HG02852 (cell line): Measurements from ENCODE around the gene ZNF446.
"Not testable (repeated sequence)": the region's sequence is repeated elsewhere in the genome, so short reads cannot be mapped to it uniquely, and the experiment has no call there.

Experiments
- ATAC-seq: cut with Tn5 transposase; IDR thresholded peaks from one replicate; pipeline ENCODE4 v1.9.1; 2021; ENCODE audit warnings: mild to moderate bottlenecking, moderate library complexity; ENCODE audit not compliant: unreplicated experiment

Gene ZNF446

DNA sequence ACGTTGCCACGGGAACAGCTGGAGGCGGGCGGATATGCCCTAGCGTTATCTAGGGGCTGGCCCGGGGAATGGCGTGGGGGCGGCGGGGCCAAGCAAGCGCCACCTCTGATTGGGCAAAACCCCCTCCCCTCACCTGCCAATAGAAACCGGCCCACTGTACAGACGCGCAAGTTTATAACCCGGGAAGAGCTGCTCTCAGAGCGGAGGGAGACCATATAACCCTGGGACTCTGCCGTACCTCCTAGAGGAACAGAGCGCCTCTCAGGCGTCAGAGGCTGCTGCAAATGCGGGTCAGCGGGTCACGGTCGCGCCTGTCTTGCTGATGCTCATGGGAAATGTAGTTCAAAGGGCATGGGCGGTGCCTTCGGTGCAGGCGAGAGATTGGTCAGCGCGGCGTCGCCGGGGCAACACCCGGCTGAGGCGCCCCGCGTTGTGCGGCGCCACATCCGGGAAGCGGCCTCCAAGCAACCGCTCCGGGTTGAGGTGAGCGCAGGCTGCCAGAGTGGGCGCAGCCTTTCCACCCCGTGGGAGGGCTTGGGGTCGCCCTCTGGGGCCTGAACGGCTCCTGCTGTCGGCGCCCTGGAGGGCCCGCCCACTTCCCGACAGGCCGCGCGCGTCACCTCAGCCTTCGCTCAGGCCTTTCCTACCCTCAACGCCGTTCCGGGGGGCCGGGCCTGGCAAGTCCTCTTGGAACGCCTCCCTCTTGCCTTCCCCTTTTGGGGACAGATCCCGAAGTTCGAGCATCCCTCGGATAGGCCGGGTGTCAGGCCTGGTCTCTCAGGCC lies at the start of gene ZNF446:
ZNF446 (plus strand) TSS at position 639 of the 784 bp plus-strand sequence. CDS start 867 bp downstream, outside the sequence.
- peak; percentile 85 for ATAC-seq

DNA sequence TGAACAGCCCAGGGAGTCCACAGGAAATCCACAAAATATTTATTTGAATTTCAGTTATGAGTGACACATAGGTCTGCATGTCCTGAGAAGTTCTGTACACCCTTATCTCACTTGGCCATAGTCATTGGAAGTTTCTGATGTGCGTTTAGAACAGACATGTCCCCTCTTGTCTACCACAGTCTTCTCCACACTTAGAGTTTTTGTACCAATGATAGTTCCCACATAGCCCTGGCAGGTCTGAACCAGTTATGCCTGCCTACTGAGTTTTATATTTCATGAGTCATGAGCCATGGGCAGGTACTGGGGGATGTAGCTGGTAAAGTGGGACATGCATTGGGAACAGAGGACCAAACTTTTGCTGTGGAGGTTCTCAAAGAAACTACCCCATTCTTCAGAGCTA lies 47.5 kb upstream of the ZNF446 start:
- no peak for ATAC-seq

DNA sequence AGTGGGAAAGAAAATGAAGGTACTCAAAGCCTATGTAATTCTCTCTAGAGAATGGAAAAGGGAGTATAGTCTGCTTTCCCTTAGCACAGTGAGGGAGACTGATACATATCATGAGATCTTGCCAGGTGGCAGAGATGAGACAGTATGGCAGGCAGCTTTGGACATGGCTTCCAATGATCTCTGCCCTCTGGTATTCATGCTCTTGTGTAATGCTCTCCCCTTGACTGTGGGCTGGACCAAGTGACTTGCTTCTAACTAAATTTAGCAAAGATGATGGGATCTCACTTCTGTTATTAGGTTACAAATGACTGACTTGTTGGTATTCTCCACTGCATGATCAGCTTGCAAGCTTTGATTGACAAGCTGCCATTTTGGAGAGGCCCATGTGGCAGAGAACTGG lies 46.4 kb upstream of the ZNF446 start:
- no peak for ATAC-seq

- no peak for ATAC-seq
These were observed 41.9 kb upstream of the ZNF446 start for GRCh38 chr19:58434217-58434616.

DNA sequence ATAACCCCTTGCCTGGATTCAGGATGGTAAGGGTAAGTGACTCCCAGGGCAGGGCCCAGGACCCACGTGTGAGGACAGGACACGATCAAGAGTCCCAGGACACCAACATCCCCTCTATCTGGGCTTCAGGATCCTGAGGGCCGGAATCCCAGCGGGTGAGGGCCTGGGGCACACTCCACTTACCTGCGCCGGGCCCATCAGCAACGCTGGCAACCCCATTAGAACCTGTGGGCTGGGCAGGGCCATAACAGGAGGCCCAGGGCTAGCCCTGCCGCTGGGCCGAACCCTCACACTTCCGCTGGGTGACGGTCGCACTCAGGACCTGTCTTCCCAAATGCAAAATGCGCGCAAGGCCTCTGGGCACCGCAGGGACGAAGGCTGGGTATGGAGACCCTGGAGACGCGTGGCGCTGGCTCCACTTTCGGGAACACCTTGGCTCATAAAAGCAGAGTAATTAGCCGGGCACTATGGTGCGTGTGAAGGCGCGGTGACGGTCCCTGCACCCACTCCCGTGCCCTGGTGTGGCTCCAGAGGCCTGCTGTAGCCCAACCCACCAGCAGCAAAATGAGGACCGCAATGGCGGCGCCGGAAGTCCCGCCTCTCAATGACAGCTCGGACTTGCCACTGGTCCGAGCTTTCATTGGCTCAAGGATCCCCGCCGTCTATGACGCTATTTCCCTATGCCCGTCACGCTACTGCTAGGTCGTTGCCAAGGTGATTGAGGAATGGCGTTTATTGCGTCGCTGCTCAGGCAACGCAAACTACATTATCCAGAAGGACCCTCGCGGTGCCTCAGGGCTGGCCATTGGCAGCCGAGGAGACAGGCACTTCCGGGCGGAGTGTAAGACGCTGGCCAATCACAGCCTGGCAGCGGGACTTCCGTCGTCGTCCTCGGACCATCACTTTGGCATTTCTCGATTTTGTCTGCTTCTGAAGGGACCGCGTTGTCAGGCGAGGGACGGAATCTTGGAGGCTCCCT lies 36.3 kb upstream of the ZNF446 start, which contains the start of gene ZNF132:
ZNF132 (minus strand) TSS at position 578 of the 979 bp plus-strand sequence; CDS start at position 246, 332 bp downstream.
- peak; percentile 94 for ATAC-seq

DNA sequence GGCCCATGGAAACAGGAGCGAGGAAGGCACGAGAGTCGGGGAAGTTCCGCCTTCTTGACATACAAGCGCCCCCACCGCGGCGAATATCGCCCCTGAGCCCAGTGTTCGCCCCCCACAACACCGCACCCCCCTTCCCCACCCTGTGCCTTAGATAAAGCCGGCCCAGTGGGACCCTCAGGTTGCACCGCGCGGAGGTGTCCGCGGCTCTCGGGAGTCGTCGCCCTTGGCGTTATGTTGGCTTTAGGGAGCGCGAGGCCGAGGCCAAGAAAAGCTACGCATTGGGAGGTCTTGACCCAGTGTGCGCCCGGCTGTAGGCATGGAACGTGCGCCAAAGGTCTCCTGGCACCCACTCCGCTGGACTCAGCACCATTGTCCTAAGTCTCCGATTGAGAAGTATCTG lies 35.6 kb upstream of the ZNF446 start:
- no peak for ATAC-seq

- not testable (repeated sequence) for ATAC-seq
These were observed 33.2 kb upstream of the ZNF446 start for GRCh38 chr19:58442986-58443385.

DNA sequence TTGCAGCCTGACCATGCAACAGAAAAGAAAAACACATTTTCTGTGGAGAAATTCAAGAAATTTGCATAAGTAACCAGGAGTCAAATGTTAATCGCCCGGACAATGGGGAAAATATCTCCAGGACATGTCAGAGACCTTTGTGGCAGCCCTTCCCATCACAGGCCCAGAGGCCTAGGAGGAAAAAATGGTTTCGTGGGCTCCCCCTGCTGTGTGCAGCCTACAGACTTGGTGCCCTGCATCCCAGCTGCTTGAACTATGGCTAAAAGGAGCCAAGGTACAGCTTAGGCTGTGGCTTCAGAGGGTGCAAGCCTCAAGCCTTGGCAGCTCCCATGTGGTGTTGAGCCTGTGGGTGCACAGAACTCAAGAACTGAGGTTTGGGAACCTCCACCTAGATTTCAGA lies 27.3 kb upstream of the ZNF446 start:
- ATAC-seq: not testable (repeated sequence)

DNA sequence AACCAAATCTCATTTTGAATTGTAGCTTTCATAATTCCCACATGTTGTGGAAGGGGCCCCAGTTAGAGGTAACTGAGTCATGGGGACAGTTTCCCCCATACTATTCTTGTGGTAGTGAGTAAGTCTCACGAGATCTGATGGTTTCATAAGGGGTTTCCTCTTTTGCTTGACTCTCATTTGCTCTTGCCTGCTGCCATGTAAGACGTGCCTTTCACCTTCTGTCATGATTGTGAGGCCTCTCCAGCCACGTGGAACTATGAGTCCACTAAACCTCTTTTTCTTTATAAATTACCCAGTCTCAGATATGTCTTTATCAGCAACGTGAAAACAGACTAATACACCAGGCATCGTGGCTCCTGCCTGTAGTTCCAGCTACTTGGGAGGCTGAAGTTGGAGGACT lies 26.2 kb upstream of the ZNF446 start:
- ATAC-seq: not testable (repeated sequence)

- no peak for ATAC-seq
These were observed 25.2 kb upstream of the ZNF446 start for GRCh38 chr19:58450856-58451357.

GRCh38 chr19:58451358-58452101 lies 24.6 kb upstream of the ZNF446 start, which contains the start of gene ZNF324B:
TSS of gene ZNF324B (plus strand) at chr19:58451622. CDS start at chr19:58453702, 2,080 bp downstream.
- peak; percentile 95 for ATAC-seq

GRCh38 chr19:58453743-58454142 lies 22.4 kb upstream of the ZNF446 start:
- no peak for ATAC-seq

- no peak for ATAC-seq
These were observed 20.8 kb upstream of the ZNF446 start for GRCh38 chr19:58455306-58455705.

GRCh38 chr19:58456111-58456510 lies 20.0 kb upstream of the ZNF446 start:
- ATAC-seq: no peak

DNA sequence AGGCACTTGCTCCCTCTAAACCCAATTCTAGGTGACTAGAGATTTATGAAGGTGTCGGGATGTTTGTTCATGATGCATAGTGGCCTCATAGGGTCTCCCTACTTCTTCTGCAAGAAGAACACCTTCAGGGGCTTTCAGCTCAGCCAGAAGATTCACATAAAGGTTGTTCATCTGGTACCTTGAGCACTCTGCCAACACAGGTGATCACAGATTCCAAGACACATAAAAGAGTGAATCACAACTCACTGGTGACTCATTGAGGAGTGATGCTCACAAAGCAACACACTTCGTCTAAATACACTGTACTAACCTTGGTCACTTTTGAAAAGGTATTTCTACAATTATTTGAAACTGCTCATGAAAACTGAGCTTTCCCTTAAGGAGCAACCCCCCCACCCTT lies 16.1 kb upstream of the ZNF446 start:
- no peak for ATAC-seq

- ATAC-seq: peak; percentile 18
These were observed 9.9 kb upstream of the ZNF446 start for GRCh38 chr19:58466089-58466759.

- peak; percentile 78 for ATAC-seq
These were observed 9.2 kb upstream of the ZNF446 start, which contains the start of gene ZNF324 for GRCh38 chr19:58466760-58467589. TSS of gene ZNF324 (plus strand) at chr19:58467080. CDS start at chr19:58469186, 2,106 bp downstream.

DNA sequence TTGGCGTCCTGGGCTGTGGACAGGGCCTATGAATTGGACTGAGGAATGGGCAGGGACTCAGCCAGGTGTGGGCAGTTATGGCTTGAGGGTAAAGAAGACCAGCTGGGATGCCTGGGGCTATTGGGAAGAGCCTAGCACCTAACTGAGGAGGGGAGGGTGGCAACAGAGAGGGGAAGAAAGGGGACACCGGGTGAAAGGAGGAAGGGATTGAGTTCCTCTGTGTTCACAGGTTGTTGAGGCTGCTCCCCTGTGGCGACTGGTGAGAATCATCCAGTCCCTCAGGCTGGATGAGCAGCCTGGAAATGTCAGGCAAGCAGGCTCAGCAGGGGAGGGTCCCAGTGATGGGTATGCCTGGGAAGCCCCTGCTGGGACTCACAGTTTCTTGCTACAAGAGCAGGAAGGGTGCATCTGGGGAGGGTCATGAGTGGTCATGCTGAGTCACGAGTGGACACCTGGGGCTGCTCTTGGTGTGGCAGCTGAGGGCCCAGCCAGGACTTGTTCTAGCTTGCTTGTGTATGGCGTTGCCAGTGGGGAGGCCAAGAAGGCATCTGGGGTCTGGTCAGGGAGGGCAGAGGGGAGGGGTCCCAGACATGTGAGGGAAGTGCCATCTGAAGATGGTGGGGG lies 7.8 kb upstream of the ZNF446 start:
- no peak for ATAC-seq
